GM21737 (cell line): ENCODE results near the gene ACKR3.

Experiments
- ATAC-seq: cut with Tn5 transposase; IDR thresholded peaks from one replicate; pipeline ENCODE4 v1.9.1; 2021; ENCODE audit warnings: mild to moderate bottlenecking, moderate library complexity; ENCODE audit not compliant: unreplicated experiment

Gene ACKR3

GRCh38 chr2:236605345-236605734 lies 35.7 kb downstream of the ACKR3 start:
- no peak for ATAC-seq

- ATAC-seq: no peak
Observed at GRCh38 chr2:236606023-236606422, 36.4 kb downstream of the ACKR3 start.

GRCh38 chr2:236607471-236608187 lies 38.0 kb downstream of the ACKR3 start:
- ATAC-seq: no peak

GRCh38 chr2:236608188-236608525 lies 38.5 kb downstream of the ACKR3 start:
- ATAC-seq: no peak

- ATAC-seq: no peak
Observed at GRCh38 chr2:236608710-236609109, 39.1 kb downstream of the ACKR3 start.

- ATAC-seq: no peak
Observed at GRCh38 chr2:236610991-236611821, 41.6 kb downstream of the ACKR3 start.

GRCh38 chr2:236612737-236613136 lies 43.1 kb downstream of the ACKR3 start:
- no peak for ATAC-seq

GRCh38 chr2:236613612-236614011 lies 44.0 kb downstream of the ACKR3 start:
- ATAC-seq: no peak

- no peak for ATAC-seq
Observed at GRCh38 chr2:236614551-236614950, 44.9 kb downstream of the ACKR3 start.

- ATAC-seq: no peak
Observed at GRCh38 chr2:236616031-236616430, 46.4 kb downstream of the ACKR3 start.

- ATAC-seq: no peak
Observed at GRCh38 chr2:236616624-236617023, 47.0 kb downstream of the ACKR3 start.

- no peak for ATAC-seq
Observed at GRCh38 chr2:236617221-236617737, 47.7 kb downstream of the ACKR3 start.

GRCh38 chr2:236617796-236618195 lies 48.2 kb downstream of the ACKR3 start:
- no peak for ATAC-seq

- no peak for ATAC-seq
Observed at GRCh38 chr2:236618370-236618769, 48.7 kb downstream of the ACKR3 start.

- ATAC-seq: no peak
Observed at GRCh38 chr2:236619910-236620612, 50.4 kb downstream of the ACKR3 start.

- ATAC-seq: no peak
Observed at GRCh38 chr2:236621786-236622185, 52.2 kb downstream of the ACKR3 start.

- ATAC-seq: no peak
Observed at GRCh38 chr2:236622201-236622600, 52.6 kb downstream of the ACKR3 start.

- no peak for ATAC-seq
Observed at GRCh38 chr2:236622660-236623059, 53.0 kb downstream of the ACKR3 start.

- no peak for ATAC-seq
Observed at GRCh38 chr2:236623816-236624215, 54.2 kb downstream of the ACKR3 start.

GRCh38 chr2:236625156-236625690 lies 55.6 kb downstream of the ACKR3 start:
- no peak for ATAC-seq
